Ovary (tissue), 9 donors: Measurements from ENCODE around the gene INO80. TPM values are rescaled to one million over a fixed set of nuclear protein-coding genes. Genes with fewer than 3 reads are reported as not detected.

ENCODE experiments used
- DNase-seq, 5 donors: peaks; one replicate each; pipeline ENCODE4 v3.0.0-alpha.2; 2019 to 2020
- H3K27ac ChIP-seq, 2 donors: fragments of 200-600 bp; one replicate each; pipeline versions ENCODE4 v1.5.1 to v1.8.0; 2019 to 2022
- H3K27me3 ChIP-seq: fragments of 200-600 bp; one replicate; pipeline ENCODE4 v1.8.0; 2022
- H3K36me3 ChIP-seq: fragments of 200-600 bp; sonication (generic); one replicate; pipeline ENCODE4 v1.5.1; 2019
- H3K4me1 ChIP-seq: one replicate; pipeline ENCODE4 v1.8.1; 2013; ENCODE audit warnings: mild to moderate bottlenecking, moderate library complexity; ENCODE audit not compliant: insufficient read depth
- H3K4me3 ChIP-seq: fragments of 200-600 bp; sonication (generic); one replicate; pipeline ENCODE4 v1.5.1; 2017
- H3K9me3 ChIP-seq, 2 donors: fragments of 200-600 bp in 1 of 2; sonication (generic) in 1 of 2; one replicate each; pipeline versions ENCODE4 v1.5.1 to v1.8.1; 2013 to 2019; ENCODE audit warnings: mild to moderate bottlenecking in 1 of 2, moderate library complexity in 1 of 2
- EP300 ChIP-seq: sonication (generic); formaldehyde crosslinking; IDR thresholded peaks from one replicate; pipeline ENCODE4 v1.6.1; 2017; ENCODE audit warnings: antibody characterized with exemption
- POLR2A ChIP-seq: fragments of 450-650 bp; IDR thresholded peaks from one replicate; pipeline ENCODE4 v1.6.1; 2017; ENCODE audit warnings: antibody characterized with exemption, mild to moderate bottlenecking, moderate library complexity
- WGBS, 3 donors: extraction: QIAGEN DNeasy Blood & Tissue Kit in 1 of 3; methylation state at CpG; one replicate each; pipeline versions ENCODE4 v1.1.5 to v1.1.7; 2013 to 2017; 5-methylcytosine and 5-hydroxymethylcytosine counted together
- intact Hi-C, 4 donors: fragments of 100-400 bp; cut with DNase I; formaldehyde crosslinking; loops; one replicate each; pipeline versions ENCODE4 v1.11.0 to v1.15.1; 2022 to 2023
- polyA plus RNA-seq, 2 donors: library from polyadenylated mRNA; stranded (reverse); fragments of 200-250 nt in 1 of 2; fragments of 350-450 nt in 1 of 2; fragmentation: Illumina TruSeq in 1 of 2; extraction: RNeasy Lipid Tissue Mini Kit (QIAGEN cat#74804) in 1 of 2; gene quantifications; one replicate each; pipeline ENCODE4 v1.2.3, GENCODE V29; 2013 to 2014
- total RNA-seq, 7 donors: library from RNA; depleted of rRNA in 2 of 7; stranded (reverse); fragments of >200 nt in 2 of 7; fragmentation: NEBNext Ultra II Directional in 3 of 7; extraction: Animal tissue kit (Norgen Biotek cat#: 25700) in 3 of 7; gene quantifications; one replicate each; pipeline versions ENCODE4 v1.1.0 to v1.2.4, GENCODE V29; 2016 to 2023
- TF ChIP-seq, protein P1 (sequence below), 3 donors: fragments of 450-650 bp in 2 of 3; fragments of 200-600 bp in 1 of 3; IDR thresholded peaks; one replicate each; pipeline versions ENCODE4 v1.5.1 to v1.8.0; 2016 to 2022; ENCODE audit warnings: antibody characterized with exemption in 3 of 3, mild to moderate bottlenecking in 1 of 3
- donor health status: DM: no; HTN: no; CAD: no; lungs with moderate emphysema.
- donor health status: DM: no; HTN: no; CAD: no.
- donor health status: Bipolar disorder and iron deficiency.
- donor health status: DM: yes; HTN: yes; CAD: no.
- donor health status: DM: no; HTN: no; CAD: no.
- donor health status: DM: yes; HTN: yes; CAD: no.

Gene INO80
- total and polyA plus RNA-seq, 9 donors, result 12.0 to 36.0 (median 17.3) TPM

- Histone ChIP-seq H3K4me1 (no peaks in the 10 kb centered on the region), H3K9me3 (peaks cover 0 to 4% of the 10 kb centered on the region in 2 donors), H3K36me3 (no peaks in the 10 kb centered on the region), H3K4me3 (no peak overlapping the region), H3K27ac (no peak overlapping the region), H3K27me3 (no peaks in the 10 kb centered on the region)
- TF ChIP-seq, protein P1, sequence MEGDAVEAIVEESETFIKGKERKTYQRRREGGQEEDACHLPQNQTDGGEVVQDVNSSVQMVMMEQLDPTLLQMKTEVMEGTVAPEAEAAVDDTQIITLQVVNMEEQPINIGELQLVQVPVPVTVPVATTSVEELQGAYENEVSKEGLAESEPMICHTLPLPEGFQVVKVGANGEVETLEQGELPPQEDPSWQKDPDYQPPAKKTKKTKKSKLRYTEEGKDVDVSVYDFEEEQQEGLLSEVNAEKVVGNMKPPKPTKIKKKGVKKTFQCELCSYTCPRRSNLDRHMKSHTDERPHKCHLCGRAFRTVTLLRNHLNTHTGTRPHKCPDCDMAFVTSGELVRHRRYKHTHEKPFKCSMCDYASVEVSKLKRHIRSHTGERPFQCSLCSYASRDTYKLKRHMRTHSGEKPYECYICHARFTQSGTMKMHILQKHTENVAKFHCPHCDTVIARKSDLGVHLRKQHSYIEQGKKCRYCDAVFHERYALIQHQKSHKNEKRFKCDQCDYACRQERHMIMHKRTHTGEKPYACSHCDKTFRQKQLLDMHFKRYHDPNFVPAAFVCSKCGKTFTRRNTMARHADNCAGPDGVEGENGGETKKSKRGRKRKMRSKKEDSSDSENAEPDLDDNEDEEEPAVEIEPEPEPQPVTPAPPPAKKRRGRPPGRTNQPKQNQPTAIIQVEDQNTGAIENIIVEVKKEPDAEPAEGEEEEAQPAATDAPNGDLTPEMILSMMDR (IDR thresholded peaks at IDR 0.05), result no peak
- TF ChIP-seq EP300, result no peak
- TF ChIP-seq POLR2A, result no peak
- 98 to 99% (median 99%) methylated on average over 2 of the region's 2 CpGs for WGBS, 3 donors
- intact Hi-C loops, result no loop called here
- DNase-seq, result no peak
Measured at GRCh38 chr15:41061667-41062066, 54.4 kb downstream of the INO80 start.

DNA sequence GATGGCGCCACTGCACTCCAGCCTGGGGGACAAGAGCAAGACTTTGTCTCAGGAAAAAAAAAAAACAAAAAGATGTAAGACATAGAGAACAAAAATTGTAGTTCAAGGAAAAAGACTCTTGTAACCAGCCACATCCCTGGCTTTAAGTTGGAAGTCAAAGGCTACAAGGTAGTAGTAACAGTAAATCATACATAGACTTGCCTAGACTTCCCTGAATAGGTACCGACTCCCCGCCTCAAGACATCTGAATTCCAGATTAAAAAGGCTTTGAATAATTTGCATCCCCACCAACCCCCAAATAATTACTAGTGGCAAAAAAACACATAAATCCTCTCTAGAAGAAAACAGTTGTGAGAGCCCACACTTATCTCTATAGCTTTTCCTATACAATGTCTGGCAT, 55.6 kb downstream of the INO80 start:
- WGBS, 3 donors, result 98 to 99% (median 98%) methylated on average over 3 of the region's 3 CpGs
- Histone ChIP-seq H3K9me3 (peaks cover 0 to 4% of the 10 kb centered on the region in 2 donors), H3K4me3 (no peak overlapping the region), H3K36me3 (no peaks in the 10 kb centered on the region), H3K27ac (no peak overlapping the region), H3K27me3 (no peaks in the 10 kb centered on the region), H3K4me1 (no peaks in the 10 kb centered on the region)
- intact Hi-C loops, result no loop called here
- DNase-seq, result no peak
- TF ChIP-seq, protein P1 (IDR thresholded peaks at IDR 0.05), result no peak
- TF ChIP-seq POLR2A (no peak), EP300 (no peak)

DNA sequence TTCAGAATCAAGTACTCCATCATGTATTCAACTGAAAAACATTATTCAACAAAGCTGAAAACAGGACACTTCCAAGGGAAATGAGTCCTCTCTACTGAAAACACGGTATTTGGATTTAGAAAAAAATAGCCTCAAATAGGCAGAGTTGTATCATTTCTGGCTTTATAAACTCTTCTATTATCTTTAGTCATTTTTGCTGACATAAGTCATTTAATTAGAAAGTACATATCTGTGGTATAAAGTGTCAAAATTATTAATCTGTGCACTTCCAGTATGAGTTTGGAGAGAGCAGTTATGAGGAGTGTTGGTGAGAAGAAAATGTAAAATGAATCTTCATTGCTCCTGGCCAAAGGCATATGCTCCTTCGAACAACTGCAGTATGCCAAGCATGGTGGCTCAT, 59.3 kb downstream of the INO80 start:
- Histone ChIP-seq H3K27me3 (no peaks in the 10 kb centered on the region), H3K27ac (no peak overlapping the region), H3K9me3 (no peaks in the 10 kb centered on the region), H3K4me1 (no peaks in the 10 kb centered on the region), H3K4me3 (no peak overlapping the region), H3K36me3 (no peaks in the 10 kb centered on the region)
- WGBS, 3 donors, result 80 to 88% (median 82%) methylated on average over 2 of the region's 2 CpGs
- TF ChIP-seq, protein P1 (IDR thresholded peaks at IDR 0.05), result no peak
- TF ChIP-seq POLR2A (no peak), EP300 (no peak)
- DNase-seq, result no peak
- intact Hi-C loops, result no loop called here

DNA sequence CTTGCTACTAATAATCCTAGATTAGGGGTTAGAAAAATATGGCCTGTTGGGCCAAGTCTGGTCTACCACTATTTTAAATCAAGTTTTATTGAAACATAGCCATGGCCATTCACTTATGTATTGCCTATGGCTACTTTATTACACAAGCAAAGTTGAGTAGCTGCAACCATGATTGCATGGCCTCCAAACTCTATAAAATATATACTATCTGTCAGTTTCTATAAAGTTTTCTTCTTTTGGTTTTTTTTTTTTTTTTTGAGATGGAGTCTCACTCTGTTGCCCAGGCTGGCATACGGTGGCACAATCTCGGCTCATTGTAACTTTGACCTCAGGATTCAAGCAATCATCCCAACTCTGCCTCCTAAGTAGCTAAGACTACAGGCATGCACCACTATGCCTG, 60.4 kb downstream of the INO80 start:
- Histone ChIP-seq H3K4me1 (no peaks in the 10 kb centered on the region), H3K27ac (no peak overlapping the region), H3K36me3 (no peaks in the 10 kb centered on the region), H3K4me3 (no peak overlapping the region), H3K9me3 (no peaks in the 10 kb centered on the region), H3K27me3 (no peaks in the 10 kb centered on the region)
- TF ChIP-seq EP300 (no peak), POLR2A (no peak)
- TF ChIP-seq, protein P1 (IDR thresholded peaks at IDR 0.05), result no peak
- no peak for DNase-seq
- intact Hi-C loops, result no loop called here
- WGBS, 3 donors, result 93 to 99% (median 96%) methylated on average over 2 of the region's 2 CpGs
